ENCODE results near the gene UNC79. TPM values are rescaled to one million over a fixed set of nuclear protein-coding genes. Genes with fewer than 3 reads are reported as not detected.

Gene UNC79
- total RNA-seq, 2 experiments from 2014 or later = 0.05 TPM; not detected in 1

GRCh38 chr14:93717668-93718320, 287.1 kb downstream of the UNC79 start:
- Mint-ChIP-seq H3K27me3 (peaks cover 3% of the 10 kb centered on the region), H3K9me3 (peaks cover 2% of the 10 kb centered on the region), H3K27ac (no peak overlapping the region), H3K4me1 (ENCODE audit: low read depth) (no peaks in the 10 kb centered on the region), H3K4me3 (no peak overlapping the region), H3K36me3 (no peaks in the 10 kb centered on the region)
- POLR2A ChIA-PET = no interaction called here
- intact Hi-C loops (cut with micrococcal nuclease) = no loop called here
- CTCF ChIA-PET = no interaction called here
- no peak for DNase-seq

GRCh38 chr14:93719256-93719655, 288.5 kb downstream of the UNC79 start:
- POLR2A ChIA-PET = no interaction called here
- no peaks in the 10 kb centered on the region for H3K36me3 Mint-ChIP-seq
- no peaks in the 10 kb centered on the region for H3K4me1 Mint-ChIP-seq (ENCODE audit: low read depth)
- no peak overlapping the region for H3K4me3 Mint-ChIP-seq
- DNase-seq = no peak
- intact Hi-C loops (cut with micrococcal nuclease) = no loop called here
- no peak overlapping the region for H3K27ac Mint-ChIP-seq
- H3K27me3 Mint-ChIP-seq = peaks cover 3% of the 10 kb centered on the region
- CTCF ChIA-PET = no interaction called here
- H3K9me3 Mint-ChIP-seq = peaks cover 2% of the 10 kb centered on the region

- H3K27me3 Mint-ChIP-seq = peaks cover 3% of the 10 kb centered on the region
- POLR2A ChIA-PET = no interaction called here
- DNase-seq = no peak
- H3K4me1 Mint-ChIP-seq (ENCODE audit: low read depth) = no peaks in the 10 kb centered on the region
- no peaks in the 10 kb centered on the region for H3K36me3 Mint-ChIP-seq
- no peak overlapping the region for H3K4me3 Mint-ChIP-seq
- intact Hi-C loops (cut with micrococcal nuclease) = no loop called here
- H3K9me3 Mint-ChIP-seq = peaks cover 2% of the 10 kb centered on the region
- H3K27ac Mint-ChIP-seq = no peak overlapping the region
- CTCF ChIA-PET = no interaction called here
Observed at GRCh38 chr14:93720076-93720815, 289.5 kb downstream of the UNC79 start.

GRCh38 chr14:93720981-93721483, 290.3 kb downstream of the UNC79 start:
- H3K9me3 Mint-ChIP-seq = peaks cover 2% of the 10 kb centered on the region
- ChIA-PET CTCF (no interaction called here), POLR2A (no interaction called here)
- DNase-seq = no peak
- no peaks in the 10 kb centered on the region for H3K36me3 Mint-ChIP-seq
- intact Hi-C loops (cut with micrococcal nuclease) = no loop called here
- H3K4me3 Mint-ChIP-seq = no peak overlapping the region
- no peak overlapping the region for H3K27ac Mint-ChIP-seq
- no peaks in the 10 kb centered on the region for H3K4me1 Mint-ChIP-seq (ENCODE audit: low read depth)
- no peaks in the 10 kb centered on the region for H3K27me3 Mint-ChIP-seq

GRCh38 chr14:93723001-93723400, 292.3 kb downstream of the UNC79 start:
- ChIA-PET POLR2A (no interaction called here), CTCF (interaction anchor here (0.8 kb wide), 1 partner anchor 169 kb away, joined by 3 read pairs; no protein-coding TSS in a partner anchor)
- intact Hi-C loops (cut with micrococcal nuclease) = no loop called here
- H3K4me3 Mint-ChIP-seq = no peak overlapping the region
- H3K27me3 Mint-ChIP-seq = no peaks in the 10 kb centered on the region
- DNase-seq = no peak
- H3K36me3 Mint-ChIP-seq = no peaks in the 10 kb centered on the region
- H3K4me1 Mint-ChIP-seq (ENCODE audit: low read depth) = no peaks in the 10 kb centered on the region
- no peak overlapping the region for H3K27ac Mint-ChIP-seq
- peaks cover 2% of the 10 kb centered on the region for H3K9me3 Mint-ChIP-seq

- H3K4me1 Mint-ChIP-seq (ENCODE audit: low read depth) = no peaks in the 10 kb centered on the region
- H3K27ac Mint-ChIP-seq = no peak overlapping the region
- H3K27me3 Mint-ChIP-seq = peaks cover 2% of the 10 kb centered on the region
- H3K4me3 Mint-ChIP-seq = no peak overlapping the region
- no peaks in the 10 kb centered on the region for H3K36me3 Mint-ChIP-seq
- DNase-seq = no peak
- intact Hi-C loops (cut with micrococcal nuclease) = no loop called here
- POLR2A ChIA-PET = no interaction called here
- CTCF ChIA-PET = no interaction called here
- H3K9me3 Mint-ChIP-seq = peaks cover 2% of the 10 kb centered on the region
Observed at GRCh38 chr14:93725002-93725582, 294.4 kb downstream of the UNC79 start.

GRCh38 chr14:93725993-93726392, 295.3 kb downstream of the UNC79 start:
- H3K27me3 Mint-ChIP-seq = peaks cover 2% of the 10 kb centered on the region
- peaks cover 2% of the 10 kb centered on the region for H3K9me3 Mint-ChIP-seq
- H3K27ac Mint-ChIP-seq = no peak overlapping the region
- H3K4me3 Mint-ChIP-seq = no peak overlapping the region
- ChIA-PET CTCF (no interaction called here), POLR2A (no interaction called here)
- H3K36me3 Mint-ChIP-seq = no peaks in the 10 kb centered on the region
- DNase-seq = no peak
- intact Hi-C loops (cut with micrococcal nuclease) = no loop called here
- H3K4me1 Mint-ChIP-seq (ENCODE audit: low read depth) = no peaks in the 10 kb centered on the region

GRCh38 chr14:93727039-93727740, 296.5 kb downstream of the UNC79 start:
- no peak for DNase-seq
- Mint-ChIP-seq H3K9me3 (peaks cover 2% of the 10 kb centered on the region), H3K27ac (no peak overlapping the region), H3K4me1 (ENCODE audit: low read depth) (no peaks in the 10 kb centered on the region), H3K27me3 (peaks cover 2% of the 10 kb centered on the region), H3K4me3 (no peak overlapping the region), H3K36me3 (no peaks in the 10 kb centered on the region)
- intact Hi-C loops (cut with micrococcal nuclease) = no loop called here
- ChIA-PET CTCF (no interaction called here), POLR2A (no interaction called here)

- no peaks in the 10 kb centered on the region for H3K36me3 Mint-ChIP-seq
- H3K27me3 Mint-ChIP-seq = peaks cover 2% of the 10 kb centered on the region
- H3K4me3 Mint-ChIP-seq = no peak overlapping the region
- CTCF ChIA-PET = no interaction called here
- no peaks in the 10 kb centered on the region for H3K9me3 Mint-ChIP-seq
- H3K4me1 Mint-ChIP-seq (ENCODE audit: low read depth) = no peaks in the 10 kb centered on the region
- POLR2A ChIA-PET = no interaction called here
- intact Hi-C loops (cut with micrococcal nuclease) = no loop called here
- no peak for DNase-seq
- no peak overlapping the region for H3K27ac Mint-ChIP-seq
Observed at GRCh38 chr14:93727917-93728650, 297.3 kb downstream of the UNC79 start.

- ChIA-PET POLR2A (no interaction called here), CTCF (no interaction called here)
- no peak overlapping the region for H3K4me3 Mint-ChIP-seq
- H3K4me1 Mint-ChIP-seq (ENCODE audit: low read depth) = no peaks in the 10 kb centered on the region
- peaks cover 2% of the 10 kb centered on the region for H3K27me3 Mint-ChIP-seq
- H3K36me3 Mint-ChIP-seq = no peaks in the 10 kb centered on the region
- DNase-seq = no peak
- intact Hi-C loops (cut with micrococcal nuclease) = no loop called here
- H3K9me3 Mint-ChIP-seq = no peaks in the 10 kb centered on the region
- H3K27ac Mint-ChIP-seq = no peak overlapping the region
Observed at GRCh38 chr14:93728651-93729016, 297.9 kb downstream of the UNC79 start.

GRCh38 chr14:93729993-93730392, 299.3 kb downstream of the UNC79 start:
- ChIA-PET CTCF (no interaction called here), POLR2A (no interaction called here)
- H3K27me3 Mint-ChIP-seq = peaks cover 2% of the 10 kb centered on the region
- no peaks in the 10 kb centered on the region for H3K4me1 Mint-ChIP-seq (ENCODE audit: low read depth)
- H3K36me3 Mint-ChIP-seq = no peaks in the 10 kb centered on the region
- no peak for DNase-seq
- no peaks in the 10 kb centered on the region for H3K9me3 Mint-ChIP-seq
- intact Hi-C loops (cut with micrococcal nuclease) = no loop called here
- H3K27ac Mint-ChIP-seq = no peak overlapping the region
- H3K4me3 Mint-ChIP-seq = no peak overlapping the region

- no peak overlapping the region for H3K4me3 Mint-ChIP-seq
- H3K36me3 Mint-ChIP-seq = no peaks in the 10 kb centered on the region
- no peak overlapping the region for H3K27ac Mint-ChIP-seq
- H3K27me3 Mint-ChIP-seq = peaks cover 2% of the 10 kb centered on the region
- ChIA-PET CTCF (no interaction called here), POLR2A (no interaction called here)
- H3K9me3 Mint-ChIP-seq = no peaks in the 10 kb centered on the region
- no peak for DNase-seq
- intact Hi-C loops (cut with micrococcal nuclease) = no loop called here
- no peaks in the 10 kb centered on the region for H3K4me1 Mint-ChIP-seq (ENCODE audit: low read depth)
Observed at GRCh38 chr14:93731753-93732152, 301.0 kb downstream of the UNC79 start.

All from activated CD4-positive, alpha-beta memory T cell treated with anti-CD3 and anti-CD28 coated beads for 36 hours (primary cell).